Measurements from ENCODE around the gene TAOK3. TPM values are rescaled to one million over a fixed set of nuclear protein-coding genes. Genes with fewer than 3 reads are reported as not detected.
"Not testable (repeated sequence)": the region's sequence is repeated elsewhere in the genome, so short reads cannot be mapped to it uniquely, and the experiment has no call there.

TAOK3 gene
- total RNA-seq: 10.8 and 14.7 TPM in 2 replicates
- long read RNA-seq, full-length matches to known transcripts: 5 of 16 reads
- long read RNA-seq, partial matches to known transcripts: 8 of 16 reads
- long read RNA-seq, other reads (novel, unspliced or antisense): 3 of 16 reads

DNA sequence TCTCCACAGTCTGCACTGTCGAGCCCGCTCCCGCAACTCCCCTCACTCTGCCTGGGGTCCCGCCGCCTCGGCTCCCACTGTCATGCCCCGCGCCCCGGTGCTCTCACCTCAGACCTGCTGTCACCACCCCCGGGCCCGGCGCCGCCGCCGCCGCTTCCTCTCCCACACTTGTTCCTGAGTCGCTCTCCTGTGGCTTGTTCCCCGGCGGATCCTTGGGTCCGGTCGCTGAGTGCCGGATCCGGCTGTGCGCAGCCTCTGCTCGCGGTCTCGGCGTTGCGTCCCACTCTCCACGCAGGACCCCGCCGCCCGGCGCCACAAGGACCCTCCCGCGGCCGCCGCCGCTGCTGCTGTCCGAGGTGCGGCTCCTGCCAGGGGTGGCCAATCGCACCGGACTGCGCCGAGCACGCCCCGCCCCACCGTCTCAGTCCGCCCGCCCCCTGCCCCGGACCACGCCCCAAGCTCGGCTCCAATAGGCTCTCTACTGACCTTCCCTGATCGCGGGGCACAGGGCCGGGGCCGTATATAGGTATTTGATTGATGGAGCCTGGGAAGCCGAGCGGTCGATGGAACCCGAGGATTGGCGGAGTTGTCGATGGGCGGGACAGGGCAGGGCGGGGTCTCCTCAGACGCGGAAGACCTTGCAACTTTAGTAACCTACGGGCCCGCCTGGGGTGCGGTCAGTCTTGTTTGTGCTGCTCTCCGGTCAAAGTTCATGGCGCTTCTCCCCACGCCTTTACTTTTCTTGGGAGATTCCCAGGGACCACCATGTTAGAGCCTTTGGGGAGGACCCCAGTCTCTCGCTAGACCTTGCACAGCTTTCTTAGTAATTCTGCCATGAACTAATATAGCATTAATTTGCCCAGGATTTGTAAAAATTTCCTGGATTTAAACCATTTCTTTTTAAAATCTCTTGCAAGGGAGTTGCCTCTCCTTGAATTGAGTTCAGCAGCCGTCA is at the start of gene TAOK3:
TSS of gene TAOK3 (minus strand) at position 367 of the 955 bp plus-strand sequence. CDS start 117,340 bp downstream, outside the sequence.
- peak; percentile 95 for DNase-seq (ENCODE audit: low spot score, unreplicated experiment)
- no peaks in the 10 kb centered on the region for H3K36me3 Mint-ChIP-seq (ENCODE audit: insufficient read depth)
- peaks cover 34% of the 10 kb centered on the region for H3K4me1 Mint-ChIP-seq (ENCODE audit: low read depth)
- TF ChIP-seq, protein P1, sequence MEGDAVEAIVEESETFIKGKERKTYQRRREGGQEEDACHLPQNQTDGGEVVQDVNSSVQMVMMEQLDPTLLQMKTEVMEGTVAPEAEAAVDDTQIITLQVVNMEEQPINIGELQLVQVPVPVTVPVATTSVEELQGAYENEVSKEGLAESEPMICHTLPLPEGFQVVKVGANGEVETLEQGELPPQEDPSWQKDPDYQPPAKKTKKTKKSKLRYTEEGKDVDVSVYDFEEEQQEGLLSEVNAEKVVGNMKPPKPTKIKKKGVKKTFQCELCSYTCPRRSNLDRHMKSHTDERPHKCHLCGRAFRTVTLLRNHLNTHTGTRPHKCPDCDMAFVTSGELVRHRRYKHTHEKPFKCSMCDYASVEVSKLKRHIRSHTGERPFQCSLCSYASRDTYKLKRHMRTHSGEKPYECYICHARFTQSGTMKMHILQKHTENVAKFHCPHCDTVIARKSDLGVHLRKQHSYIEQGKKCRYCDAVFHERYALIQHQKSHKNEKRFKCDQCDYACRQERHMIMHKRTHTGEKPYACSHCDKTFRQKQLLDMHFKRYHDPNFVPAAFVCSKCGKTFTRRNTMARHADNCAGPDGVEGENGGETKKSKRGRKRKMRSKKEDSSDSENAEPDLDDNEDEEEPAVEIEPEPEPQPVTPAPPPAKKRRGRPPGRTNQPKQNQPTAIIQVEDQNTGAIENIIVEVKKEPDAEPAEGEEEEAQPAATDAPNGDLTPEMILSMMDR (IDR thresholded peaks at IDR 0.05; ENCODE audit: unreplicated experiment): no peak
- peak within 1 kb of the TSS; percentile 88 for H3K4me3 Mint-ChIP-seq (ENCODE audit: low read depth)
- no peaks in the 10 kb centered on the region for H3K9me3 Mint-ChIP-seq (ENCODE audit: low read depth)
- H3K27ac Mint-ChIP-seq: peak within 1 kb of the TSS; percentile 97
- peaks cover 9% of the 10 kb centered on the region for H3K27me3 Mint-ChIP-seq

DNA sequence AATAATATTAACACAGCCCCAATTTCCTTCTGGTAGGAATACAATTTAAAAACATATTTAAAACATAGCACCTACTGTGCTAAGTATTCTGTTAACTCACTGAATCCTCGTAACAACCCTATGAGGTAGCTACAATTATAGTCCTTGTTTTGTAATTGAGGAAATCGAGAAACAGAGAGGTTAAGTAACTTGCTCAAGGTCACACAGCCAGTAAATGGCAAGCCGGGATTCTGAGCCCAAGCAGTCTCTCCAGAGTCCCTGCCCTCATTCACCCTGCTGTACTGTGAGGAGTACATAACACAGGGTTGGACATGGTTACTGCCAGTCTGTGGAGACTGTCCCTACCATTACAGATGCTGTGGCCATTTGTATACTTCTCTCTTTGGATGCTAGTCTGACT is 48.0 kb upstream of the TAOK3 start:
- TF ChIP-seq, protein P1 (IDR thresholded peaks at IDR 0.05; ENCODE audit: unreplicated experiment): no peak
- Mint-ChIP-seq H3K27me3 (peaks cover 3% of the 10 kb centered on the region), H3K36me3 (ENCODE audit: insufficient read depth) (peaks cover 22% of the 10 kb centered on the region), H3K9me3 (ENCODE audit: low read depth) (no peaks in the 10 kb centered on the region), H3K27ac (no peak overlapping the region), H3K4me1 (ENCODE audit: low read depth) (peaks cover 10% of the 10 kb centered on the region), H3K4me3 (ENCODE audit: low read depth) (no peak overlapping the region)
- DNase-seq (ENCODE audit: low spot score, unreplicated experiment): no peak

DNA sequence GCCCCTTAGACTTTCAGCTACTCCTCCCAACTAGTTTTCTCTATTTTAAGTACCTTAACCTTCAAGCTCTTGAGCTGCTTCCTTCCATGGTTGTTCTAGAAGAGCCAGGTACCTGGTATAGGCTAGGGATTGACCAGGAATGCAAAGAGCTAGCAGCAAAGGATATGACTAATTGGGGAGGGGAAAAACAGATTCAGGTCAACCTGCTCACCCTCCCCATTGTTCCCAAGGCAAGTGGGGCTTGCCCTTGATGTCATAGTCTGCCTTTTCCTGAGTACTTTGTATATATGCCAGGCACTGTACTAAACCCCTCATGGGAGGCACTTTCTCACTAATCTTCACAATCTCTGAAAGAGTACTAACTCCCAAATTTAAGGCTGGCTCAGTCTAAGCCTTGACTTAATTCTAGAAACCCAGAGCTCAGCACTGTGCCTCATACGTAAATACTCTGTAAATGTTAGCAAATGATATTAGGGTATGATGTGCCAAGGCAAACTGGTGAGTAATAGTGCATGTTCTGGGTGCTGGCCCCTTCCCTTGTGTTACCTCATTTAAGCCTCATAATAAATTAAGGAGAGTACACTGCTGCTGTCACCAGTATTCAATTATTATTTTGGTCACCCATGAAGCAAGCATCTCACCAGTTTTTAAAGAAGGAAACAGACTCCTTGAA is 45.8 kb upstream of the TAOK3 start:
- Mint-ChIP-seq H3K9me3 (ENCODE audit: low read depth) (no peaks in the 10 kb centered on the region), H3K27me3 (peaks cover 3% of the 10 kb centered on the region), H3K36me3 (ENCODE audit: insufficient read depth) (peaks cover 41% of the 10 kb centered on the region), H3K4me3 (ENCODE audit: low read depth) (no peak overlapping the region), H3K4me1 (ENCODE audit: low read depth) (peaks cover 10% of the 10 kb centered on the region), H3K27ac (no peak overlapping the region)
- DNase-seq (ENCODE audit: low spot score, unreplicated experiment): no peak
- TF ChIP-seq, protein P1 (IDR thresholded peaks at IDR 0.05; ENCODE audit: unreplicated experiment): no peak

DNA sequence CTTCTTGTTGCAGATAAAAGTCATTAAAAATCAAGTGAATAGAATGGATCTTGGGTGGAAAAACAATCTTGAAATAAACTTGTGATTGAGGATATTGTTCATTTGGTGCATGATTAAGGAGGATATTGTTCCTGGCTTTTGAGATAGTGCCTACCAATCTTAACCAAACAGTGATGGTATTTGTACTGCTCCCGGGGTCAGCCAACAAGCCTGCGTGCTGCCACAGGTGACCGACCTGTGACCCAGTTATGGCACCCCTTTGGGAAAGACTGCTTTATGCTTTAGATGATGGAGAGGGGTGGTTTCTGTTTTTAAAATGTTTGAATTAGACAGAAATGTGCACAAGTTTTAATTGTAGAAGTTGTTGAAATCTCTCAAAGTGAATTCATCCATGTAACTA is 45.2 kb upstream of the TAOK3 start:
- peaks cover 42% of the 10 kb centered on the region for H3K36me3 Mint-ChIP-seq (ENCODE audit: insufficient read depth)
- H3K27me3 Mint-ChIP-seq: peaks cover 2% of the 10 kb centered on the region
- peaks cover 10% of the 10 kb centered on the region for H3K4me1 Mint-ChIP-seq (ENCODE audit: low read depth)
- no peak overlapping the region for H3K4me3 Mint-ChIP-seq (ENCODE audit: low read depth)
- no peak overlapping the region for H3K27ac Mint-ChIP-seq
- H3K9me3 Mint-ChIP-seq (ENCODE audit: low read depth): no peaks in the 10 kb centered on the region
- TF ChIP-seq, protein P1 (IDR thresholded peaks at IDR 0.05; ENCODE audit: unreplicated experiment): no peak
- DNase-seq (ENCODE audit: low spot score, unreplicated experiment): no peak

DNA sequence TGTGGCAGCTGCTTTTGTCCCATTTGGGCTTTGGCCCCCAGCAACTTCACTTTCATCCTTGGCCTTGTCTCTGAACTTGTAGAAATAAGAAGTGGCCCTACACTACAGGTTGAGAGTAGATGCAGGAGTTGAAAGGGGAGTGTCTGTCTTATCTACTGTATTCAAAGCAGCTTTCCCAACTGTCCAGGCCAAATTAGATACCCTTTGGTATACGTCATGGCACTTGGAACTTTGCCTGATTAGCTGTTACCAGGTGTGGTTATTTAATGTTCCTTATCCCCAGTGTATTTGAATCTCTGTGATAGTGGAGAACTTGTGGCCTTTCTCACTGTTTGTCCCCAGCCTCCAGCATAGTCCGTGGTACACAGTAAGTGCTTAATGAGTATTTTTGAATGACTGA is 37.1 kb upstream of the TAOK3 start:
- Mint-ChIP-seq H3K36me3 (ENCODE audit: insufficient read depth) (peaks cover 44% of the 10 kb centered on the region), H3K27me3 (no peaks in the 10 kb centered on the region)

DNA sequence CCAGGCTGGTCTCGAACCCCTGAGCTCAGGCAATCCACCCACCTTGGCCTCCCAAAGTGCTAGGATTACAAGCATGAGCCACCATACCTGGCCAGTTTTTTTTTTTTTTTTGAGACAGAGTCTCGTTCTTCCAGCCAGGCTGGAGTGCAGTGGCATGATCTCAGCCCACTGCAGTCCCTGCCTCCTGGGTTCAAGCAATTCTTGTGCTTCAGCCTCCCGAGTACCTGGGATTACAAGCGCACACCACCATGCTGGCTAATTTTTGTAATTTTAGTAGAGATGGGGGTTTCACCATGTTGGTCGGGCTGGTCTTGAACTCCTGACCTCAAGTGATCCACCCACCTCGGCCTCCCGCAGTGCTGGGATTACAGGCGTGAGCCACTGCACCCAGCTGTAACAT is 35.5 kb upstream of the TAOK3 start:
- H3K36me3 Mint-ChIP-seq (ENCODE audit: insufficient read depth): peaks cover 33% of the 10 kb centered on the region
- H3K4me1 Mint-ChIP-seq (ENCODE audit: low read depth); H3K9me3 Mint-ChIP-seq (ENCODE audit: low read depth); H3K27me3 Mint-ChIP-seq; DNase-seq (ENCODE audit: low spot score, unreplicated experiment); H3K4me3 Mint-ChIP-seq (ENCODE audit: low read depth); H3K27ac Mint-ChIP-seq: not testable (repeated sequence)

More for the DNA sequence above, 37.1 kb upstream of the TAOK3 start:
- no peaks in the 10 kb centered on the region for H3K9me3 Mint-ChIP-seq (ENCODE audit: low read depth)
- no peak overlapping the region for H3K4me3 Mint-ChIP-seq (ENCODE audit: low read depth)
- H3K4me1 Mint-ChIP-seq (ENCODE audit: low read depth): no peaks in the 10 kb centered on the region
- no peak for DNase-seq (ENCODE audit: low spot score, unreplicated experiment)
- no peak overlapping the region for H3K27ac Mint-ChIP-seq
- TF ChIP-seq, protein P1 (IDR thresholded peaks at IDR 0.05; ENCODE audit: unreplicated experiment): no peak
